Measurements from ENCODE around the gene SPG11.

DNA sequence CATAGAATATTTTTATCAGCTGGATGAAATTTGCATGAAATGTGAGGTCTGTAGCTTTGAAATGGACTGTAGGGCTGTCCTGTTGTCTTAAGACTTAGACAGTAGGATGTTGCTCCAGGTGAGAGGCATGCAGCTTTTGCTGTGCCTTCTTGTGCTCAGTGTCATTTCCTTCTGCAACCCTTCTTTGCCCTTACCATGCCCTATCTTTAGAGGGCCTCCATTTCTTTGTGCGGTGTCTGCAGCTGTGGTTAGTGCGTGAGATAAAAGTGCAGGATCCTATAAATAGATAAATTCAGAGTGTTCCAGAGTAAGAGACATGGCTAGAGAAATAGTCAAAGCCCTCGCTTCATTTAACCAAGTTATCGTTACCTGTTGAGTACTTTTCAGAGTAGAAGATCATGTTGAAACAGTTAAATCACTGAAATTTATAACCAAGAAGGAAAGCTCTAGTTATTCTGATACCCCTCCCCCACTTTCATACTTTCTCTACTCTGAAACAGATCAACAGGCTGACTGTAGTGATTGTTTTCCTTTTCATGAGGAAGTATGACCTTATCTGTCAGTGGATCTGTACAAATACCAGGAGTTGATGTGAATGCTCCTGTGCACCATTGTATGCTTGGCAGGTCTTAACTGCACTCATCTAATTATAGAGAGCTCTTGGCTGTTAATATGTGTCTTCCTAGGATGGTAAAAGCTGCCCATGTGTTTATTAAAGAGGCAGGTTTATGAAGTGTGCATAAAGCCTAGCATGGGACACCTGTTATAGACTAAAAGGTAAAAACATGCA lies 108.3 kb downstream of the SPG11 start:
- no peak for TF ChIP-seq EZH2phosphoT487 (IDR thresholded peaks at IDR 0.05; ENCODE audit: unreplicated experiment)
- no peak for TF ChIP-seq CTCF (conservative IDR thresholded peaks at IDR 0.05; ENCODE audit: low read depth in 2 of 2)
- TF ChIP-seq POLR2AphosphoS5 (IDR thresholded peaks at IDR 0.05; ENCODE audit: low read depth), result no peak
- TF ChIP-seq JUNB (IDR thresholded peaks at IDR 0.05; ENCODE audit: unreplicated experiment), result no peak
- TF ChIP-seq, protein P1, sequence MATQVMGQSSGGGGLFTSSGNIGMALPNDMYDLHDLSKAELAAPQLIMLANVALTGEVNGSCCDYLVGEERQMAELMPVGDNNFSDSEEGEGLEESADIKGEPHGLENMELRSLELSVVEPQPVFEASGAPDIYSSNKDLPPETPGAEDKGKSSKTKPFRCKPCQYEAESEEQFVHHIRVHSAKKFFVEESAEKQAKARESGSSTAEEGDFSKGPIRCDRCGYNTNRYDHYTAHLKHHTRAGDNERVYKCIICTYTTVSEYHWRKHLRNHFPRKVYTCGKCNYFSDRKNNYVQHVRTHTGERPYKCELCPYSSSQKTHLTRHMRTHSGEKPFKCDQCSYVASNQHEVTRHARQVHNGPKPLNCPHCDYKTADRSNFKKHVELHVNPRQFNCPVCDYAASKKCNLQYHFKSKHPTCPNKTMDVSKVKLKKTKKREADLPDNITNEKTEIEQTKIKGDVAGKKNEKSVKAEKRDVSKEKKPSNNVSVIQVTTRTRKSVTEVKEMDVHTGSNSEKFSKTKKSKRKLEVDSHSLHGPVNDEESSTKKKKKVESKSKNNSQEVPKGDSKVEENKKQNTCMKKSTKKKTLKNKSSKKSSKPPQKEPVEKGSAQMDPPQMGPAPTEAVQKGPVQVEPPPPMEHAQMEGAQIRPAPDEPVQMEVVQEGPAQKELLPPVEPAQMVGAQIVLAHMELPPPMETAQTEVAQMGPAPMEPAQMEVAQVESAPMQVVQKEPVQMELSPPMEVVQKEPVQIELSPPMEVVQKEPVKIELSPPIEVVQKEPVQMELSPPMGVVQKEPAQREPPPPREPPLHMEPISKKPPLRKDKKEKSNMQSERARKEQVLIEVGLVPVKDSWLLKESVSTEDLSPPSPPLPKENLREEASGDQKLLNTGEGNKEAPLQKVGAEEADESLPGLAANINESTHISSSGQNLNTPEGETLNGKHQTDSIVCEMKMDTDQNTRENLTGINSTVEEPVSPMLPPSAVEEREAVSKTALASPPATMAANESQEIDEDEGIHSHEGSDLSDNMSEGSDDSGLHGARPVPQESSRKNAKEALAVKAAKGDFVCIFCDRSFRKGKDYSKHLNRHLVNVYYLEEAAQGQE (IDR thresholded peaks at IDR 0.05; ENCODE audit: unreplicated experiment), result no peak
- TF ChIP-seq STAT1 (IDR thresholded peaks at IDR 0.05; ENCODE audit: unreplicated experiment), result no peak
- no peak for TF ChIP-seq CREB1 (CRISPR knock-in tag; IDR thresholded peaks at IDR 0.05; ENCODE audit: low read depth)
- no peak for TF ChIP-seq ETS1 (IDR thresholded peaks at IDR 0.05)
- no peak for TF ChIP-seq EZH2 (IDR thresholded peaks at IDR 0.05; ENCODE audit: low read depth, unreplicated experiment)

Data from GM23338 (cell line).